Globus pallidus (tissue), 1 donor: ENCODE measurements around the gene C11orf54.
A peak's percentile ranks its signal among the peaks of the same experiment; 100 is the strongest.
"Not testable (repeated sequence)": the region's sequence is repeated elsewhere in the genome, so short reads cannot be mapped to it uniquely, and the experiment has no call there.

Experiments
- DNase-seq: peaks from one replicate; pipeline ENCODE4 v3.0.0-alpha.2; 2015; ENCODE audit warnings: low spot score

C11orf54 gene

GRCh38 chr11:93766504-93766903 is 25.0 kb downstream of the C11orf54 start:
- DNase-seq: no peak

GRCh38 chr11:93767018-93767417 is 25.5 kb downstream of the C11orf54 start:
- DNase-seq: no peak

DNA sequence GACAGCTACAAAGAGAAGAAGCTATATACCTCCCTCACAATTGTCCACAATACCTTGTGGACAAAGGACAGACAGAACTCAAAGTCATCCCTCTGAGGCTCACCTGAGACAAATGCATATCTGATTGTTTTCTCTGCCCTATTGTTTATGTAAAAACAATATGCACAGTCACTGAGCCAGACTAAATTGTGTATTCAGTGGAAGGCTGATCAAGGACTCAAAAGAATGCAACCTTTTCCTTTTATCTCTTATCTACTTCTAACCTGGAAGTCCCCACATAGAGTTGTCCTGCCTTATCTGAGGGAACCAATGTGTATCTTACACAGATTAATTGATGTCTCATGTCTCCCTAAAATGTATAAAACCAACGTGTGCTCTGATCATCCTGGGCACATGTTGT is 28.7 kb downstream of the C11orf54 start:
- DNase-seq: no peak

- DNase-seq: no peak
These were observed 30.7 kb downstream of the C11orf54 start for GRCh38 chr11:93772123-93772522.

DNA sequence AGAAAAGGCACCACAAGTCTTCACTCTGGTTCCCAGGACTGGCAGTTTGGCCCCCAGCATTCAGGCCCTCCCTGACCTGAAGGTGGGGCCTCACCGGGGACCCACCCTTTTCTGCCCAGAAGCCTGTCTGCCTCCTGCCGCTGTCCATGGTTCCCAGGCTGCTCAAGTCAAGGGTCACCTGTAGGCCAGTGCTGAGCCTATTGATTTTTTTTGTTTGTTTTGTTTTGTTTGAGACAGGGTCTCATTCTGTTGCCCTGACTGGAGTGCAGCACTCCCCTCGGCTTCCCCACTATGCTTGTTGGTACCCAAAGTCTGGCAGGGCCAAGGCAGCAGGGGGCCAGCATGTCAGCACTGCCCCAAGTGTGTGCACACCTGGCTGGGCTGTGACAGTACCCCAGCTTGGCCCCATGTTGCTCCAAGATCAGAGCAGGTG is 31.6 kb downstream of the C11orf54 start:
- no peak for DNase-seq

- DNase-seq: no peak
These were observed 32.2 kb downstream of the C11orf54 start for GRCh38 chr11:93773601-93774200.

DNA sequence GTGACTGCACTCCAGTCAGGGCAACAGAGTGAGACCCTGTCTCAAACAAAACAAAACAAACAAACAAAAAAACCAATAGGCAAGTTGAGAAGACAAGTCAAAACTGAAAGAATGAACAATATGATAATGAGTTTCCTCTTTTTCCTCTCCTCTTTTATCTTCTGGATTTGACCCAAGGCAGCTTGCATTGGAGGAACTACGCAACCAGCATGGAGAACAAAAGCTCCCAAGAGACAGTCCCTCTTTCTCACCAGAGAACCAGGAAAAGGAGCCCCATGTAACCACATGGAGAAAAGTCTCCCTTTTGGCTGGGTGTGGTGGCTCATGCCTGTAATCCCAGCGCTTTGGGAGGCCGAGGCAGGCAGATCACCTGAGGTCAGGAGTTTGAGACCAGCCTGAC is 33.1 kb downstream of the C11orf54 start:
- not testable (repeated sequence) for DNase-seq

GRCh38 chr11:93775289-93775688 is 33.8 kb downstream of the C11orf54 start:
- no peak for DNase-seq

- peak; percentile 2 for DNase-seq
These were observed 41.9 kb downstream of the C11orf54 start for GRCh38 chr11:93783362-93783761.

DNA sequence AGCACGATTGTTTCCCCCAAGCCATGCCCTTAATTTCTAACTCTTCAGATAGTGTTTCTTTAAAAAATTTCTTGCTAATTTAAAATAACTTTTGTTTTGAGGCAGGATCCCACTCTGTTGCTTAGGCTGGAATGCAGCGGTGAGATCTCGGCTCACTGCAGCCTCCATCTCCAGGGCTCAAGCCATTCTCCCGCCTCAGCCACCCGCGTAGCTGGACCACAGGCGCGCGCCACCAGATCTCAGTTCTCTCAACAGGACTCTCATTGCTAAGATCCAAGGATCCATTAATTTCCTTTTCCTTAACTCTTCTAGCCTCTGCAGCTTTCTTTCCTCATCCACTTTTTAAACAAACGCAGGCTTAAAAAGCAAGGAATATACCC is 42.3 kb downstream of the C11orf54 start:
- DNase-seq: no peak

DNA sequence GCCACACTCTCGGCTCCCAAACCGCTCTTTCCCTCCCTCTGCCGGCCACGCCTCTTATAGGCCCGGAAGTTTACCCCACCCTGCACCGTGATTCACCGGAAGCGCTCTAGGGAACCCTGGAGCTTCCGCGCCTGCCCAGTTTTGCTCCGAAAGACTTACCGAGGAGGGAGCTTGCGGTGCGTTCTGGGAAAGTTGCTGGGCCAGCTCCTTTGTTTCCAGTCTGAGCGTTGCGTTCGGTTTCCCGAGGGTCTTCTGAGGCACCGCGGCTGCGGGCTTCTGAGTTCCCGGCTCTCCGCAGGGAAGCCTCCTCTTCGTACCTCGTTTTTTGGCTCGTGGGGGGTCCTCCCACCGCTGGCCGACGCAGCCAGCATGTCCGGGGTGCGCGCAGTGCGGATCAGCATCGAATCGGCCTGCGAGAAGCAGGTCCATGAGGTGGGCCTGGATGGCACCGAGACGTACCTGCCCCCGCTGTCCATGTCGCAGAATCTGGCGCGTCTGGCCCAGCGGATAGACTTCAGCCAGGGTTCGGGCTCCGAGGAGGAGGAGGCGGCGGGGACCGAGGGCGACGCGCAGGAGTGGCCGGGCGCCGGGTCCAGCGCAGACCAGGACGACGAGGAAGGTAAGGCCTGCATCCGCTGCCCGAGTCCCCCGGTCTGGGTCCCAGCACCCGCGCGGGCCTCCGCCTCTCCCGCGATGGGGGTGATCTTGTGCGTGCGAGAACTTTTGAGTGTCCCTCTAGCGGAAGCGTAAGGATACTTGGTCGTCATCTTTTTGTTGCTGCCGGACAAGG is 42.9 kb downstream of the C11orf54 start, which contains the start of gene MED17:
MED17 (plus strand) TSS at position 138 of the 790 bp plus-strand sequence; CDS start at position 370, 232 bp downstream.
- peak; percentile 96 for DNase-seq

- no peak for DNase-seq
These were observed 43.5 kb downstream of the C11orf54 start for GRCh38 chr11:93784935-93785360.

GRCh38 chr11:93791493-93791892 is 50.0 kb downstream of the C11orf54 start:
- no peak for DNase-seq

GRCh38 chr11:93796441-93797231 is 55.2 kb downstream of the C11orf54 start:
- DNase-seq: no peak

- no peak for DNase-seq
These were observed 59.9 kb downstream of the C11orf54 start for GRCh38 chr11:93801366-93801765.

GRCh38 chr11:93804879-93805278 is 63.4 kb downstream of the C11orf54 start:
- no peak for DNase-seq

- no peak for DNase-seq
These were observed 66.5 kb downstream of the C11orf54 start for GRCh38 chr11:93807980-93808379.

GRCh38 chr11:93813974-93814373 is 72.5 kb downstream of the C11orf54 start:
- DNase-seq: no peak
